Measurements from ENCODE around the gene SIPA1L3.
"Not testable (repeated sequence)": the region's sequence is repeated elsewhere in the genome, so short reads cannot be mapped to it uniquely, and the experiment has no call there.

SIPA1L3 gene

GRCh38 chr19:38221421-38221820, 314.4 kb downstream of the SIPA1L3 start:
- ATAC-seq = no peak

- ATAC-seq = no peak
Observed at GRCh38 chr19:38221919-38222830, 315.2 kb downstream of the SIPA1L3 start.

GRCh38 chr19:38223119-38223523, 316.1 kb downstream of the SIPA1L3 start:
- ATAC-seq = no peak

- ATAC-seq = no peak
Observed at GRCh38 chr19:38223617-38224013, 316.6 kb downstream of the SIPA1L3 start.

GRCh38 chr19:38224014-38224862, 317.2 kb downstream of the SIPA1L3 start, which contains the start of gene DPF1:
DPF1 (minus strand) TSS chr19:38224222; CDS start chr19:38224142, 80 bp downstream.
- ATAC-seq = peak; percentile 84 to 86

GRCh38 chr19:38224863-38225218, 317.8 kb downstream of the SIPA1L3 start:
- ATAC-seq = not testable (repeated sequence)

- ATAC-seq = no peak
Observed at GRCh38 chr19:38227287-38228004, 320.4 kb downstream of the SIPA1L3 start.

GRCh38 chr19:38228005-38228377, 321.0 kb downstream of the SIPA1L3 start:
- ATAC-seq = no peak

GRCh38 chr19:38228491-38229439, 321.8 kb downstream of the SIPA1L3 start:
- ATAC-seq = no peak

GRCh38 chr19:38229585-38230073, 322.6 kb downstream of the SIPA1L3 start:
- peak; percentile 88 to 91 for ATAC-seq

GRCh38 chr19:38230506-38231133, 323.6 kb downstream of the SIPA1L3 start:
- ATAC-seq = not testable (repeated sequence)

- no peak for ATAC-seq
Observed at GRCh38 chr19:38231918-38232317, 324.9 kb downstream of the SIPA1L3 start.

- ATAC-seq = peak in 1 of 2 donors; percentile 54
Observed at GRCh38 chr19:38233740-38234251, 326.8 kb downstream of the SIPA1L3 start.

- ATAC-seq = no peak
Observed at GRCh38 chr19:38234615-38235014, 327.6 kb downstream of the SIPA1L3 start.

- ATAC-seq = no peak
Observed at GRCh38 chr19:38239816-38240215, 332.8 kb downstream of the SIPA1L3 start.

- no peak for ATAC-seq
Observed at GRCh38 chr19:38243279-38243673, 336.3 kb downstream of the SIPA1L3 start.

GRCh38 chr19:38245826-38246498, 339.0 kb downstream of the SIPA1L3 start:
- ATAC-seq = no peak

GRCh38 chr19:38247126-38247525, 340.1 kb downstream of the SIPA1L3 start:
- no peak for ATAC-seq

- no peak for ATAC-seq
Observed at GRCh38 chr19:38247734-38248268, 340.8 kb downstream of the SIPA1L3 start.

GRCh38 chr19:38248421-38248820, 341.4 kb downstream of the SIPA1L3 start:
- no peak for ATAC-seq

All from activated CD4-positive, CD25-positive, alpha-beta regulatory T cell treated with anti-CD3 and anti-CD28 coated beads, Interleukin-2, amount 50 U/mL, for 24 hours (primary cell).